GM18861 (cell line): ENCODE data around the gene CDKL4.
"Not testable (repeated sequence)": the region's sequence is repeated elsewhere in the genome, so short reads cannot be mapped to it uniquely, and the experiment has no call there.

Experiments used
- ATAC-seq: cut with Tn5 transposase; IDR thresholded peaks from one replicate; pipeline ENCODE4 v1.9.1; 2021; ENCODE audit not compliant: unreplicated experiment

The CDKL4 gene

DNA sequence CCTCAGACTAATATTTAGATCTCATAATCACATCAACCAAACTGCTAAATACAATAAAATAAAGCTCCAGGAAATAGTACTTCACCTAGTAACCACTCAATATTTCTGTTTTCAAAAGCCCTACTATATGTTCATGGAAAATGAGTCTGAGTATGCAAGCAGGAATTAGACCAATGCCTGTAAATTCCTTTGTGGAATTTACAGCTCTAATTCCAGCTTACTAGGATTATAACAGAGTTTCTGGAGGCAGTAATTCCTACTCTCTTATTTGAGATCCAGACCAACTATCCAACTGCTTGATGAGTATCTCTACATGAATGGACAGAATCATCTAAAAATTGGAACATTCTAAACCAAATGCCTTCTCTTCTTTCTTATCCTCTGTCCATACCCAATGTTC is 11.6 kb downstream of the CDKL4 start:
- ATAC-seq: no peak

DNA sequence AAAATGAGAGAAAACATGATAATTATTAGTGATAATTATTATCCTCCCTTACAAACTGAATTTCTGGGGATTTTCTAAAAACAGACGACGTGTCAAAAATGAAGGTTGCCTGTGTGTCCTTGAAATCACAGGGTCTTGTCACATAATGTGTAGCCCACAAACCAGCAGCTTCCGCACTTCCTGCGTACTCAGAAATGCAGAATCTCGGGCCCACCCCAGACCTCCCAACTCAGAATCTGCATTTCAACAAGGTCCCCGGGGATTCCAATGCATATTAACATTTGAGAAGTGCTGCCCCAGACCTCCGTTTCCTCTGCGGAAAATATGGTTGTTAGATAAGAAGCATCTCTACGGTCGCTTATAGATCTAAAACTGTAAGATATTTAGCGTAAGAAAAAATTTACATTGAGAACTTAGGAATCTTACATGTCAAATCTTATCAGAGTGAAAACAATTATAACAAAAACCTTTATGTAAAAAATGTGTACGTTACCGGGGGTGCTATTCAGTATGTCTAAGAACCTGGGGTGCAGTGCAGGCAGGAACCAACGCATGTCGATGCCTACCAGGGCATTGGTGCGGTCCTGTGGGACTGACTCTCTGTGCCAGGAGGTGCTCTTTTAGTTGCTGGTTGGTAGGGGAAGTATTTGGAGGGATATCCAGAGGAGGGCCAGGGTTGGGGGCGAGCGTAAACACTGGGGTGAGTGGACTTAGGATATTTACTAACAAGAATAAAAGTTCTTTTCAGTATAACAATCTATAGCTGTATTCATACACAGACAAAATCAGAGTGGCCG is 15.2 kb downstream of the CDKL4 start:
- peak; percentile 10 for ATAC-seq

DNA sequence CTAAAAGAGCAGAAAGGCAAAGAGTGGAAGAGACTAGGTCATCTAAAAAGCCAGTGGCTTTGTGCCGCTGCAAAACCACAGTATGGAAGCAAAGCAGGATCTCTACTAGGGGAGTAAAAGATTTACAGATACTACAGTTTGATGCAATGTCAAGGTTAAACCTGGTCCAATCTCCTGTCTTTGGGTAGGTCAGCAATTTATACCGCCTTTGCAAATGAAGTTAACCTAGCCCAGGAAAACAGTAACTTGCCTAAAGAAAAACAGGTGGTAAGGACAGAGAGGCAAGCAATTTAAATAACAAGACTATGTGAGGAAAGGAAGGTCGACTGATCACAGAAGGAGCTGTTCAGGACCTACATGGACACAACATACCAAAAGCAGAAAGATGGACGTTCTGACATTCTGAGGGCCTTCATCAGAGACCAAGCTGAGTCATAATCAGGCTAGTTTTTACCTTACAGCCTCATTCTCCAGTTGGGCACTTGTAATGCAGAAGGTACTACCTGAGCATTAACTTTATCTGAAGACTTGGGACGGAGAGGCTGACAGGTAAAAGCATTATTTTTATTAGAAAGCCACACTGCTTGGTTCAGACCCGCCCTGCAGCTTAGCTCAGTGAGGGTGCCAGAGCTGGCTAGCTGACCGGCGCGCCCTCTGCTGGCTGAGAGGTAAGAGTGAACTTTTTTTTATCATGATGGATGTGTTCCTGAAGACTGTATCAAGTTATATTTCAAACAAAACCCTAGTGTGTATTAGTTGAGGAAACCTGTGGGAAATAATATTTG is 15.9 kb downstream of the CDKL4 start:
- peak; percentile 83 for ATAC-seq

DNA sequence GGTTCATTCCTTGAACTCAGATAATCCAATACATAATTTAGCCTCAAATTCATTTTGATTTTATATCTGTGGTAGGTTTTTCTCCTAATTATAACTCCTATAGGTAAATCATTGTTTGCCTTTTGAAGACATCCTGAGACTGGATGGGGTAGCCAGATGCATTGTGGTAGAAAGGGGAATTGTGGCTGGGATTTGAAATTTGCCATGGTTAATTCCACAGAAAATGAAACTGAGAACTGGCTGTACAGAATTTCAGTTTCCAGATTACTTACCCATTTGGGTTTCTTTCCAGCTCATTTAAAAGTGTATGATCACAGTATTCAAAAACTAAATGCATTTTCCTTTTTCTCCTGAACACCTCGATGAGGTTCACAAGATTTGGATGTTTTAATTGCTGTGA is 18.2 kb downstream of the CDKL4 start:
- ATAC-seq: no peak

DNA sequence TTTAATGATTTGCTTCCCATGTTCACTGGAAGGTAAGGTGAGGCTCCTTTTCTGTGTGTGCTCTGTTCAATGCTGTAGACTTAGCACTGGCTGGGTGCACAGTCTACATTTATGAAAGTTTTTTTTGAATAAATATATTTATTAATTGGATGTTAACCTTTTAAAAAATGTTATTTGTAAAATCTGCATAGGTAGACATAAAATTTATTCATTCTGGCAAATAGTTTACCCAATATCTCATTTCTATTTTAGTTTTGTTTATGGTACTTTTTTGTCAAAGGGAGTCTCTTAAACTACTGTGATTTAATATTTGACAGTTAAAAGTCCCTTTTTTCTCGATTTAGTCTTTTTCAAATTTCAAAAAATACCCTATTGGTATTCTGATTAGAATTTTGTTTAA is 19.9 kb downstream of the CDKL4 start:
- no peak for ATAC-seq

DNA sequence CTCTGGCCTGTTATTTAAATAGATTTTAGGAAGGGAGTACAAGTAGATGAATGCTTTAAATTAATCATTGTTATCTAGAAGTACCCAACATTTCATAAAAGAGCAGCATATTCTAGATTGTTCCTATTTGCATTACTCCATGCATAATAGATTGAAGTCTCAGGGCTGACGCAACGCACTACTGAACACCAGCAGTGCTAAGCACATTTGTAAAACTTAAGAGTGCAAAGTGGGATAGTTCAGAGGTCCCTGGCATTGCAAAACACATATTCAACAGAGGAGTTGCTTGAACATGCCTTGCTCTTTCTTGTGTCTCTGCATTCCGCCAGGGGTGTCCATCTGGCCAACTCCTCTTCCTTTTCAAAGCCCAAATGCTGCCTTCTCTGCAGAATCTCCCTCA is 22.3 kb downstream of the CDKL4 start:
- no peak for ATAC-seq

DNA sequence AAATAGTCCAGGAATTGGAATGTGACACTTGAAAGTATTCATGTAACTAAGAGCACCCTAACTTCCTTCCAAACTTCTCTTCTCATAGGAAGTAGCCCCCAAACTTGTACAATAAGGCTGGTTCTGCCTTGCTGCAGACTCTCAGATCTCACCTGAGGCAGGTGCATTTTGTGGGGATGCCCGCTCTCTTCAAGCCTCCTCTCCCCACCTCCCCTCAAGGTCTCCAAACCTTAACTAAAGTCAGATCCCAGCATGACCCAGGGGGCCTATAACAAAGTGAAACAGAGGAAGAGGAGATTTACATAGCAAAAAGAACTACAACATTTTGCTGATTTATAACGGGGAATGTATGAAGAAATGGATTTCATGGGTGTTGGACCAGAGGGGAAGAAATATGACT is 23.6 kb downstream of the CDKL4 start:
- ATAC-seq: no peak

DNA sequence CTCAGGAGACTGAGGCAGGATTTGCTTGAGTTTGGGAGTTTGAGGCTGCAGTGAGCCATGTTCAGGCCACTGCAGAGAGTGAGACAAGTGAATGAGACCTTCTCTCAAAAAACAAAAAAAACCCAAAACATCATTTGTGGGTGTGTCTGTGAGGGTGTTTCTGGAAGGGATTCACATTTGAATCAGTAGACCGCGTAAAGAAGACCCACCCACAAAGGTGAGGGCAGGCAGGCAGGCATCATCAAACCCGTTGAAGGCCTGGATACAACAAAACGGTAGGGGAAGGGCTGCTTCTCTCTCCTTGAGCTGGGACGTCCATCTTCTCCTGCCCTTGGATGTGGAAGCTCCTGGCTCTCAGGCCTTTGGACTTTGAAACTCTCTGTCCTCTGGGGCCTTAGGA is 25.4 kb downstream of the CDKL4 start:
- no peak for ATAC-seq

DNA sequence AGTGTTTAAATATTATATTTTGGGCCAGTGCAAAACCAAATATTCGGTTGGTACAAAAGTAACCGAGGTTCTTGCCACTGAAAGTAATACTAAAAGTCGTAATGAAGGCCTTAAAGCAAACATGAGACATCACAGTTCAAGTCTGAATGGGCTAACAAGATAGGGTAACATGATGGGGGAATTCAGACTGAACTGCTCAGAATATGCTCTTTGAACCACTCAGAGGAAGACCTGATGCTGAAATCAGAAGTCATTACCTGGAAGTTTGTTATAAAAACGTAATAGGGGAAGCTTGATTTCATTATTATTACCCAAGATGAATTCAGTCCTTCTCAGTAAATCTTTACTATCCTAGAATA is 26.6 kb downstream of the CDKL4 start:
- ATAC-seq: no peak

DNA sequence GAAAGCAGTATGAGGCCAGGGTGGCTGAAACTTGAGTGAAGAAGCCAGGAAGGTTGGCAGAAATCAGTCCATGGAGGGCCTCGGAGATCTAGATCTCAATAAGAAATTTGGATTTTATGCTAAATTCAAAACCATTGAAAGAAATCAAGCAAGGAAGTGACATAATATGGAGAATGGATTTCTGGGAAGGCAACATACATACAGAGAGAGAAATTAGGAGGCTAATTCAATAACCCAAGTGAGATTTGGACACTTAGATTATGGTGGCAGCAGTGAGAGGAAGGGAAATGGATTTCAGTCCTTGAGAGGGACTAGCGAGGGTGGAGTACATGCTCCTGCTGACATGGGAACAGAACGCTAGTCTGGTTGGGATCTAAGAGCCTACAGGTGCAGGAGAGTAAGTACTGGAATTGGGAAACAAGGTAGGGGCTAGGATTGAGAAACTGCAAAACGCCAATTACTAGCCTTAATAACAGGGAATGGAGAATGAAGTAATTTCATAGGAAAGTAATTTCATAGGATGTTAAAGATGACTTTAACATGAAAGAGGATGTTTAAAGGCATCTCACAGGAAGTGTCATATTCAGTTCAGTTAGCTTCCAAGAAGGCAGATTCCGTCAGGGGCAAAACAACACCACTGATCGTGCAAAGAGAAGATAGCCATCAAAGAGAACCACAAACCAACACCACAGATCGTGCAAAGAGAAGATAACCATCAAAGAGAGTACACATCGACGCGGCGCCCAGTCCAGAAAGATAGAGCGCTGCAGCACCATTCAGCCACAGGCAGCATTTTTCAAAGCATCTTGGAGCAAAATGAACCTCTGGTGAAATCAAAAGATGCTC is 27.2 kb downstream of the CDKL4 start:
- ATAC-seq: no peak

DNA sequence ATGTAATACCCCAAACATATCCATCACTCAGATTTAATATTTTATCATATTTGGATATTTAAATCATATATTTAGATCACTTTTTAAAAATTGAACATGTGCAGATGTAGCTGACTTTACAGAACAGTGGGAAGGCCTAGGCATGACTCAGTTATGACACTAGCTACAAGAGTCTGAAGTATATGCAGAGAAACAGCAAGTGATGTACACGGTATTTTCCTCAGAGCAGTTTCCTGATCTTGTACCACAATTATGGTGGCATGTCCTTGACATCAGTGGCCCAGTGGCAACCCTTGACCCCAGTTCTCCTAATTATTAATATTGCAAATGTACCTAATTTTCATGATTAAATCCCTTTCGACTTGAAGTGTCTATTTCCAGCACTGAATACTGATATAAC is 28.2 kb downstream of the CDKL4 start:
- no peak for ATAC-seq

DNA sequence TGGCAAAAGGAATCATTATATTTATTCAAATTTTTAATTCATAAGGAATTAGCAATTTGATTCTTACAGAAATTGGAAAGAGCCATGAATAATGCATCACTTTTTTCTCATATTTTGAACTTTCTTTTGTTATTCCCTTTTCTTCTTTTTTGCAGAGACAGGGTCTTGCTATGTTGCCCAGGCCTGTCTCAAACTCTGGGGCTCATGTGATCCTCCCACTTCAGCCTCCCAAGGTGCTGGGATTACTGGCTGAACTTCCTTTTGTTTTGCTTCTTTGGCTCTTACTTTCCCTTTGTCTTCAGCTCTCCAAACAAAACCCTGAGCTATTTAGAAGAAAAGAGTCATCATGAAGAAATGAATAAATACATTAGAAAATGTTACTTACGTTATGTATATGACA is 30.8 kb downstream of the CDKL4 start:
- no peak for ATAC-seq

DNA sequence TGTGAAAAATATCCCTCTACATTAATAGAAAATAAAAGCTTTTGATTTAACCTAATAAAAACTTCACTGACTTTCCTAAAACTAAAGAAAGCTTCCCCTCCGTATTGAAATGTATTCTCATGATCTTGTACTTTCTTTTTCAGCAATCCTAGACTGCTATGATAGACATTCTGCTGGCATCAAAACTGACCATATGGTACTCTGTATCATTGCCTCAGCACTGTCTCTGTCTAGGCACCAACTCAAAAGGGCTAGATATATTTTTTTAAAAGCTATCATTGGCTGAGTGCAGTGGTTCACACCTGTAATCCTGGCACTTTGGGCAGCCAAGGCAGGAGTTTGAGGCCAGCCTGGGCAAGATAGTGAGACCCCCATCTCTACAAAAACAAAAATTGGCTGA is 32.9 kb downstream of the CDKL4 start:
- ATAC-seq: no peak

DNA sequence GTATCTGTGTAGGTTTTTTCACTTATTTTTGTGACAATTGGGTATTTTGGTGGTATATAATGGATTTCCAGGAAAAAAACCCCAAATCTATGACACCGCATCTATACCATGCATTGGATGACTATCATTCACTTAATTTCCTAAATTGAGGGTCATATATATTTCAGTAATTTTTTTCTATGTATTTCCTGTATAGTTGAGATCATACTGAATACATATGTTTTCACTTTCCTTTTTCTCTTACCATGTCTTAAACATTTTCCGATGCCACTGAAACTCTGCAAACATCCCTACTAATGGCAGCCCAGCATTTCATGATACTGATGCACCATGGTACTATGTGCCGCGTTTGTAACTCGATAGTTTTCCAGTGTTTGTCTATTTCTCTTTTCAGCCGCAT is 40.4 kb downstream of the CDKL4 start:
- no peak for ATAC-seq

DNA sequence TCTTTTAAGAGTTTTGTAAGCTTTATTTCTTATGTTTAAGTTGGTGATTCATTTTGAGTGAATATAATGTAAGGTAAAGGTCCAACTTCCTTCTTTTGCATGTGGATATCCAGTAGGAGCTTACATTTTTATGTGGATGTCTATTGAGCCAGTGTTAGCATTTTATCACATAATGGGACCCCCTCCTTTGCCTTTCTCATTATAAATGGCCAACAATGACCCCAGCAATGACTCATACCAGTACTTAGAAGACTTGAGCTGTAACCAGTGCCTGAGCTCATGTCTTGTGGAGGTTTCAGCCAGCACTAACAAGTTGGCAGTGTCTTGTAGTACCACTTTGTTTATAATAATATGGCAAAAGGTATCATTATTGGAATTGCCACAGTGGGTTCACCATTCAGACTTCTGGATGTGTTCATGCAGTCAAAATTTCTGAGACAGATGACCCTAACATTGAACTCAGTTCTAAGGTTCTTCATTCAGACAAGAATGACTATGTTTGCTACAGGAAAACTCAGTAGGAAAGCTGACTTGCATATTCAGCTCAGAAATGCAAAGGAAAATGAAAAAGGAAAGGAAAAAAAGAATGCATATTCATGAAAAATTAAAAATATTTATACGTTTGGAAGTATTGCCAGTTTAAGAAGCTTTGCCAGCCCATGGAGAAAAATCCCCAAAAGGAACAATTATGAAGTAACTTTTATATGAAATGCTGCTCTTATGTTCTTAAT is 41.0 kb downstream of the CDKL4 start:
- no peak for ATAC-seq

DNA sequence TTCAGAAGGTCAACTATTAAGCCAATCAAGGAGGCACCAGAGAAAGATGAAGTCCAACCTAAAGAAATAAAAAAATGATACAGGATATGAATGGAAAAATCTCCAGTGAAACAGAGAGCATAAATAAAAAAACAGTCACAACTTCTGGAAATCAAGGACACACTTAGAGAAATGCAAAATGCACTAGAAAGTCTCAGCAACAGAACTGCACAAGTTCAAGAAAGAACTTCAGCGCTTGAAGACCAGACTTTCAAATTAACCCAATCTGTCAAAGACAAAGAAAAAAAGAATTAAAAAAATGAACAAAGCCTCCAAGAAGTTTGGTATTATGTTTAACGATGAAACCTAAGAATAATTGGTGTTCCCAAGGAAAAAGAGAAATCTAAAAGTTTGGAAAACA is 46.8 kb downstream of the CDKL4 start:
- not testable (repeated sequence) for ATAC-seq

DNA sequence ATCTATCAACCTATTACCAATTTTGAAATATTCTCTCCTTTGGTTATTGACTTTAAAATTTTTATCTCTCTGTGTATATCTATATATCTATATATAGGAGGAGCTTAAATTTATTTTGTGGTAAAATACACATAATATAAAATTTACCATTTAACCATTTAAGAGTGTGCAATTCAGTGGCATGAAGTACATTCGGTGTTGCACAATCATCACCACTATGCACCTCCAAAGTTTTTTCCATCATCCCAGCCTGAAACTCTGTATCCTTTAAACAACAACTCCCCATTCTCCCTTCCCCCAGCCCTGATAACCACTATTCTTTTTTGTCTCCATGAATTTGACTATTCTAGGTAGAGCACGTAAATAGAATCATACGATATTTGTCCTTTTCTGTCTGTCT is 49.1 kb downstream of the CDKL4 start:
- no peak for ATAC-seq

DNA sequence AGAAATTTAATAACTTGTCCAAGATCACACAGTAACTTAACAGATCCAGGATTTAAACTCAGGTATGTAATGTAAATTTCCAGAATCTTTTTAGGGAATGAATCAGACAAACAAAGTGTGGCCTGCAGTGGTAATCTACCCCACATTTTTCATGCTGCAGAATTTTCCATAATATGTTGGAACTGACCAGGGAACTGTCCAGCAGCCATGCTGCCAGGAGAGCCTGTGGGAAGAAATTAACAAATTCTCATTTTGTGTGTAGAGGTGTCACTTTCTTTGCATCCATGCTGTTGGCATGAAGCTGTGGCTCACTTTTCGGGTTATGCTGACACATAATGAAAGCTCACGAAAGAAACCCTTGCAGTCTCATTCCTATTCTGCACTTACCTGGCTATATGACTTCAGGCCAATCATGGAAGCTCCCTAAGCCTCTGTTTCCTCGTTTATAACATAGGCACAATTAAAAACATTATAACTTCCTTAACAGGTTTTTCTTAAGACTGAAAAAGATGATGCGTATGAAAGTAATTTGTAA is 54.7 kb downstream of the CDKL4 start:
- ATAC-seq: no peak

DNA sequence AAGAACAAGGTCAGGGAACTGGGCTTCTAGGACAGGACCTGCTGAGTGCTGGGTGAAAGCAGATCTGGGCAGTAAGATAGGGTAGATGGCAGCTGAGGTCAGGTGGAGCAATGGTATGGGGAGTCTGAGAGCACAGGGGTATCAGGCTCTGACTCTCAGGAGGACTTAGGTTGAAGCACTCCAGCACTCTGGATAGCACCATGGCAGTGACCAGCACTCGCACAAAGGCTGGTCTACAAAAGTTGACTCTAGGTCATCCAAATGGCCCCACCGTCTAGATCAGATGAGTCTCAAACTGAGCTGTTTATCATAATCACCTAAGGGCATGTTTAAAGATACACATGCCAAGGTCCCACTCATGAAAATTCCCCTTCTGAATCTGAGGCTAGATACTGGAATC is 60.1 kb downstream of the CDKL4 start:
- ATAC-seq: no peak

DNA sequence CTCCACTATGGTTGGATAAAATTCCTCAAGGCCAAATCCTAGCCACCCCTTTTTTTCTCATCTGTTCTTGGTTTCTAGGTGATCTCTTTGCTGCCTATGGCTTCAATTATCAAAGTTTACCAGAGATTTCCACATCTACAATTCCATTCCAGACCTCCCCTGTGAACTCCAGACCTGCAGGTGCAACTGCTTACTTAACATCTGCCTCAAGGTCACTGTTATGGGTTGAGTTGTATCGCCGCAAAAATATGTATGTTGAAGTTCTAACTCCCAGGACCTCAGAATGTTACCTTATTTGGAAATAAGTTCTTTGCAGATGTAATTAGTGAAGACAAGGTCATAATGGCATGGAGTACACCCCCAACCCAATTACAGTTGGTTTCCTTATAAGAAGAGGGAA is 62.5 kb downstream of the CDKL4 start:
- no peak for ATAC-seq
